GM19043 (cell line): ENCODE results near the gene KDM4C.

Experiments
- ATAC-seq: cut with Tn5 transposase; IDR thresholded peaks from one replicate; pipeline ENCODE4 v1.9.1; 2021; ENCODE audit warnings: low read depth; ENCODE audit not compliant: unreplicated experiment

Gene KDM4C

DNA sequence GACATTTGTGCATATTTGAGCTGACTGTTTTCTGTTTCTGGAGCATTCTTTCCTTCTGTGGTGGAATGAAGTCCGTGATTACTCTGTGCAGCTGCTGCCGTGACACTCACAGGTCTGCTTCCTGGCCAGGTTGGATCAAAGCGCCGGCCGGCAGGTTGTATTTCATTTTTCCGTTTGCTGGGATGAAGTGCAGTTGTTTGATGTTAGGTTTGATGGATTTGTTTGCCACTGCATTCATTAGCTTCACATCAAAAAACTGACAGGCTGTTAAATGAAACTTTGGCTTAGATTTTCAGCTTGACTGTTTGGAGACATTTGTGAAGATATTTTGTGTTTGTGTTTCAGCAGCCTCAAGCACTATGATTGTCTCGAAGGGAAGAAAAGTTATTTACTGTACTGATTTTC is 140.1 kb downstream of the KDM4C start:
- ATAC-seq, result no peak

DNA sequence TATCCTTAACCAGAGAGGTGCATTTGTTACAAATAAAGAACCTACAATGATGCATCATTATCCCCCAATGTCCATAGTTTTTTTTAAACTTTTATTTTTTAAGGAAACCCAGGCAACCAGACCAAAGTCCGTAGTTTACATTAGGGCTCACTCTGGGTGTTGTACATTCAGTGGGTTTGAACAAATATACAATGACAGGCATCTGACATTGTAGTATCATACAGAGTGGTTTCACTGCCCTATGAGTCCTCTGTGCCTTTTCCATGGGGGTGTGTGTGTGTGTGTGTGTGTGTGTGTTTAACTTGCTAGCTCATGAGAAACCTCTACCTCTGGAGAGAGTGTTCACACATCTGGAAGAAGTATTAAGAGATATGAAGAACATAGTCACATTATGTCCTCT is 141.5 kb downstream of the KDM4C start:
- no peak for ATAC-seq

DNA sequence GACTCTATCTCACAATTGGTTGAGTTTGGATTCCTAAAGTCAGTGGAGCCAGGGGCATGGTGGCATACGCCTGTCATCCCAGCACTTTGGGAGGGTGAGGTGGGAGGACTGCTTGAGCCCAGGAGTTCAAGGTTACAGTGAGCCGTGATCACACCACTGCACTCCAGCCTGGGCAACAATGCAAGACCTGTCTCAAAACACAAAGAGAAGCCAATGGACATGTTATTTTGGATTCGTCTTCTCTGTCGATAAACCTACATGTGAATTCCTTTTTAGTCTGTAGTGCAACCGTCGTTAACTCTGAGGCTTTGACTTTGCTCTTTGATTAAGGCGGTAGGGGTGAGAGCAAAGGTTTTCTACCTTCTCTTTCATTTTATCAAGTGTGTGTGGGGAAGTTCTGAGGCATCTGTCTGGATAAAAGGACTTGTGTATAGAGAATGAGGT is 142.7 kb downstream of the KDM4C start:
- no peak for ATAC-seq

DNA sequence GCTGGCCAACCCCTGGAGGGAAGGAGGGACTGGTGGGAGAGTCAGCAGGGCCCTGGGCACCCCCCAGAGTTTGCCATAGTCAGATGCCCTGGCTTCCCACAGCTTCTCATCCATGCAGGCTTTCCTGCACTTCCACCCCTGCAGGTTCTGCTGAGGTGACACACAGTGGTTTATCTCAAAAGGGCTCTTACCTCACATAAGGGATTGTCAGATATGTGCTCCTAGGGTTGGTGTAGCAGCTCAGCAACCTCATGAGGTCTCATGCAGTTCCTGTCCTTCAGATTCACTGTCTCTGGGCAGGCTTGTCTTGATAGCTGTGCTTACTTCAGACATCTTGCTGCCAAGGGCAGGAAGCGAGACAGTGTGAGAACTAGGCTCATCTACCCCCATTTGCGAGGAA is 143.4 kb downstream of the KDM4C start:
- ATAC-seq, result no peak

DNA sequence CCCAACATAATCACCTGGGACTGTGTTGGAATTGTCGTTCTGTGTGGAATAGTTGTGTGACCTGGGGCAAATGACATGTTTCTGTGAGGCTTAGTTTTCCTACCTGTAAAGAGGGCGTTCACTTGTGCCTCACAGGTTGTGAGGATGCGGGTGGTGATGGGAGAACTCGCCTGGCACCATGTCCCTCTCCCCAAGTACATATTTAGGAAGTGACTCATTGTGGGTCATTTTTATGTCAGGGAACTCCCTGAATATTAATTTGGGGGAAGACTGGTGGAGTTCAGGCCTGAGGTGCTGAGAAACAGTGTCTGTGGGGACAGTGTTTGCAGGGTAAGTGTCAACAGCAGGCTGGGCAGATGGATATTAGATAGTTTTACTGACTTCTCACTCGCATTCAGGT is 144.7 kb downstream of the KDM4C start:
- ATAC-seq, result no peak

DNA sequence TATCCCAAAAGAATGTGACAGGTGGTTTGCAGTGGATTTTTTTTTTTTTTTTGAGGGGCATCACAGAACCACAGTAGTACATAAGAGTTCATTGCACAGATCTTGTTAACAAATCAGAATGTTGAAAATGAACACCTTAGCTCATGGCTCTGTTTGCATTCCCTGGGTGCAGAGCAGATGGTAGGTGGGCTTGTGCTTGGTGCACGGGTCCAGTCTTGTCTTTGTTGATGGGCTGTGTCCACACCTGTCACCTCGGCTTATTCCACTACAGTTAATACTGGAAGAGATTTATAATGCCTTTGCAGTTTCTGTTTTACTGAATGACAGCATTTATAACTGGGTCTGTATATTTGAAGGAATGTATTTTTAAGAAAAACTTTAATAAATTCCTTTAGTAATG is 146.6 kb downstream of the KDM4C start:
- ATAC-seq, result no peak

DNA sequence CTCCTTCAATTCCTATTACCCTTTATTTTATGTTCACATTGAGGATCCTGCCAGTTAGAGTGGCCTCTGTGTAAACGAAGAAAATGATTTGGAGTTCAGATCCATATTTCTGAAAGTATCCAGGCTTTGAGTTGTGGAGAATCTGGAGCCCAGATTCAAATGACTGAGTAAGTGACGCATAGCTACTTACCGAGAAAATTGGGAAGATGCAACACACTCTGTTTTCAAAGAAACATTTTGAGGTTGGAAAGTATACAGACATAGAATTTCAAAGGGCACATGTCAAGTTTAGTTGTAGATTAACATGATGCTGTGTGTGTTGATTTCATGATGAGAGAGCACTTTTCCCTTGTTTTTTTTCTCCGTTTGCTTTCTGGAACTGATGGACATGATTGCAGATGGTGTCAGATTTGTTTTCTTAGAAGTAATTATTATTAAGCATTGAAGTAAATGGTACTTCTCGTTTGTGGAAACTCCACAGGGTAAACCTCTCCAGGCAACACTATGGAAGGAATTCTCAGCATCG is 148.1 kb downstream of the KDM4C start:
- no peak for ATAC-seq

DNA sequence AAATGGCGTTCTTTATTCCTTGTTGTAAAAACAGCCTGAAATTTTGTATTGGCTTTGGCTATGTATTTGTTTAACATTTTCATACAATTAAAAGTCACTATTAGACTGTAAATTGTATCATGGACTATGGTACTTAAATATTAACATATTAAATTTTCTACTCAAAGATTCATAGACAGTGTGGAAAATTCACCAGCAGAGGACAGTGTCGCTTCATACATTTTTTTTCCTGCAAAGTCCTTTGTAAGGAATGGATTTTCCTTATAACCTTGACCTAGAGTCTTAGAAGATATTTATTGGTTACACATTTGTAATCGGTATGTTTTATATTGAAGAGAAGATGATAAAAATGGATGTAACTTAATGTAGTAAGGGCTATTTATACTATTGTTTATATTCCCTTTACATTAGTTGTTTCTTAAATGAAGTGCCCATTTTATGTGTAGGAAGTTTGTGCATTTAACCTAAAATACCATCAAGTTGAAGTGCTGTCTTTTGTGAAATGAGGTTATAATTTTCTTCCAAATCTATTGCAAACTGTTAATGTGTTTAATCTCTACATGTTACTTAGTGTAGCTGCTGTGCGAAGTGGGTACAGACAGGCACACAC is 150.1 kb downstream of the KDM4C start:
- ATAC-seq, result no peak

DNA sequence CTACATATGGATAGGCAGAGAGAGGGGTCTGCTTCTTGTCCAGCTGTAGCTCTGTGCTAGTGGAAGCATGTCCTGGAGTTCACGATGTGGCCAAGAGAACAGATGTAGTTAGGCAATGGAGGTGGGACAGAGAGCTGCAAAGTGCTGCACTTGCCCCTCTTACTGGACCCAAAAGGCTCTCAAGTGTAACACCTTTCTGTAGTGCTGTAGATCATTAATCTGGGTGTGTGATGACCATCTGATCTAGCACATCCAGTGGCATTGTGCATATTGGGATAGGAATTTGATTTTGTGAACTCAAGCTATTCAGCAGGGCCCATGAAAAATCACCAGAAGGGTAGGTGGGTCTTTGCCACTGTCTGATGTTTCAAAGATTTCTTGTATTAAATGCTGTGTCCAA is 151.4 kb downstream of the KDM4C start:
- ATAC-seq, result no peak

DNA sequence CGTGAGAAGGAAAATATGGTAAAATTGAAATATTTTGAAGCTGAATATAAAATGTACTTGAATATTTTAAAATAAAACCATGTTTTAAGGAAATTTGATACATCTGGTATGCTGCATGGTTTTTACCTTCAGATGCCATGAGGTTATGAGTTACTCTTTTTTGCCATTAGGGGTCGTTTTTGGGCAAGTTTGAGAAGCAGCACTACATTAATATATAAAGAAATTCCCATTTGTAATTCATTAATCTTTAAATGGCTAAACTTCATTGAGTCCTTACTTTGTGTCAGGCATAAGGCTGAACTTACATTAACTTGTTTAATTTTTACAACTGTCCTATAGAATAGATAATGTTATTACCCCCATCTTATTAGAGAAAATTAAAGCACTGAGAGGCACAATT is 152.3 kb downstream of the KDM4C start:
- ATAC-seq, result no peak

DNA sequence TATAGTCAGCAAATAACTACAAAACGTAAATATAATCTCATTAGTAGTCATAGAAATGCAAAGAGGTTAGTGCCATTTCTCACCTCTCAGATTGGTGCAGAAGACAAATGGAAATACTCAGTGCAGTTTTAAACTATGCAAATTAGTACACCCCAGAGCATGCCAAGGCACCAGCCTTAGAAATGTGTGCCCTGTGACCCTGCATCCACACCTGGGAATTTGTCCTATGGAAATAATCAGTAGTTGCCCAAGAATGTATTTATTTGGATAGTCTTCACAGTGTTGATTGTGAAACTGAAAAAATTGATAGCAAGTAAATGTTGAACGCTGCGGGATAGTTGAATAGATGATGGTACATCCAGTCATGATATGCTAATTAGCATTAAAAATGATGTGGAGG is 152.7 kb downstream of the KDM4C start:
- no peak for ATAC-seq

DNA sequence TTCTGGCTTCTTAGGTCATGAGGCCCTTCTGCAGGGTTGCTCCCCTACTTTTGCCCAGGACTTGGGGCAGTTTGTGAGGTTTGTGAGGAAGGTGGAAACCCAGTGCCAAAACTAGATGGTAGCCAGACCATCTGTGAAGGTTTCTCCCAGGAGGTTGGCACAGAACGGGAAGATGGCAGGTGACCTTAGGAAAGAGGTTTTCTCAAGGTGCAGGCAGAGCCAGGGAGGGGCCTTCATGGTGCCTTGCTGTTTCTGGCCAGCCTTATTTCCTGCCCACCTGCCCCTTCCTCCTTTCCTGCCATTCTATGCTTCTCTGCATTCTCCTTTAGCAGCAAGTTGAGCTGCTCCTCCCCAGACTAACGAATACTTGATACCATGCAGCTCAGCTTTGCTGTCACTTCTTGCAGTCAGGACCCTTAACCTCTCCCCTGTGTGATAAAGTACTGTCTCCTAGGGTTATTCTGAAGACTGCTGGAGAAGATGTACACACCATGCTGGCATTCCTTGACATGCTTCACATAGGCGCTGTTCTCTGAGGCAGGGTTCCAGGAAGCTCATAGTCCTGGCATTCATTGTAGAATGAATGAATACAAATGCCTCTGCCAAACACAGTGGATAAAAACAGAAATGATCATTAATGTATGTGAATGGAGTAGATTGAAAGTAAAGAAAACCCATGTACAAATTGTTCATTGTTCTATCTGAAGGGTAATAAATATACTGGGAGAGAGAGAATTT is 154.3 kb downstream of the KDM4C start:
- no peak for ATAC-seq

DNA sequence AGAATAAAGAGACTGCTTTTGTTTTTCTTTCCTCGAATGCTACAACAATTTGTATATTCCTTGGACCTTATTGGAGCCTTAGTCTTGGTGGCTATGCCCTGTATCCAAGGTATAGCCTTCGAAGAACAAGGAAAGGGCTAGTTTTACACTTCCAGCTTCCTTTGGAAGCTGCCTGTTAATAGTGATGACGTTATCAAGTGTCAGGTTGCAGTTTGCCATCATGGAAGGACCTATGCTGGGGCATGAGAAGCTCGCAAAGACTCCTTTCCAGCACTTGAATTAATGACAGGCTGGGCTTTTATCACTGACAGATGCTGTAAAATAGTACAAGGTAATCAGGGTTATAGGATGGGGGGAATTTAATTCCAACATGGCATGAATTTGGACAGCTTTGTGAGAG is 157.9 kb downstream of the KDM4C start:
- ATAC-seq, result no peak

DNA sequence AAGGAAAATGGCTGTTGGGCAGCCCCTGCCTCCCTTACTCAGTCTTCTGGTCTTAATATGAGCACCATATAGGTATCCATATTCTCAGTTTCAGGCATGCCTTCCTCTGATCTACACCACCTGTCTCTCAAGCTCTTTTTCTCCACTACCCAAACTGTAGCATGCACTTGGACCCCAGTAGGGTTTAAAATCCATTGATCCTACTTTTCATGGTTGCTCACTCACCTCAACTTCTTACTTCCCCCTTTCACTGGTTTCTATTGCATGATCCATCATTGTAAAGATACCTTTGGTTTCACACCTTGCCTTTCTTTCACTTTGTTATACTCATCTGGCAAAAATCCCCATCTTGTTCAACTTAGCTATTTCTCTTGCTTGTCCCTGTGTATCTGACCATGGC is 159.4 kb downstream of the KDM4C start:
- ATAC-seq, result peak; percentile 78

DNA sequence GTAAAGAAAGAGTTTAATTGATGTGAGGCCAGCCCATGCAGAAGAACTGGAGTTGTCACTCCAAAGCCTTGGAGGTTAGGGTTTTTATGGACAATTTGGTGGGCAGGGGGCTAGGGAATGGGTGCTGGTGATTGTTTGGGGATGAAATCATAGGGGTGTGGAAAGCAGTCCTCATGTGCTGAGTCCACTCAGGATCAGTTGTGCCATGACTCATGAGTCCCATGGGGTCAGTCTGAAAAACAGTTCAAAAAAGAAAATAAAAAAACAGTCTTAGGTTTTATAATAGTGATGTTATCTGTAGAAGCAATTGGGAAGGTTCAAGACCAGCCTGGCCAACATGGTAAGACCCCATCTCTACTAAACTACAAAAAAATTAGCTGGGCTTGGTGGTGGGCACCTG is 162.3 kb downstream of the KDM4C start:
- no peak for ATAC-seq

DNA sequence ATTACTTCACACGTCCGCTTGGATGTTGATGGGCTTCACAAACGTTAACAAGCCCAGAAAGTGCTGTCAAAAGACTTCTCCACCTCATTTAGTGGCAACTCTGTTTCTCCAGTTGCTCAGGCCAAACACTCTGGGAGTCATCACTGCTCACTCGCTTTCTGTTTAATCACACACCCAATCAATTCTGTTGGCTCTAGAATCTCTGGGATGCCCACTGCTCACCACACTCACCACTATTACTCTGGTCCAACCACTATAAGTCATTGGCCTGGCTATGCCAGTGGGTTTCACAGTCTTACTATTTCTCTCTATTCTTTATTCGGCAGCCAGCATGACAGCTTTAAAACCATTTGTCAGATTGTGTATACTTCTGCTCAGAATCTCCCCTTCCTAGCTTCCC is 163.5 kb downstream of the KDM4C start:
- no peak for ATAC-seq

DNA sequence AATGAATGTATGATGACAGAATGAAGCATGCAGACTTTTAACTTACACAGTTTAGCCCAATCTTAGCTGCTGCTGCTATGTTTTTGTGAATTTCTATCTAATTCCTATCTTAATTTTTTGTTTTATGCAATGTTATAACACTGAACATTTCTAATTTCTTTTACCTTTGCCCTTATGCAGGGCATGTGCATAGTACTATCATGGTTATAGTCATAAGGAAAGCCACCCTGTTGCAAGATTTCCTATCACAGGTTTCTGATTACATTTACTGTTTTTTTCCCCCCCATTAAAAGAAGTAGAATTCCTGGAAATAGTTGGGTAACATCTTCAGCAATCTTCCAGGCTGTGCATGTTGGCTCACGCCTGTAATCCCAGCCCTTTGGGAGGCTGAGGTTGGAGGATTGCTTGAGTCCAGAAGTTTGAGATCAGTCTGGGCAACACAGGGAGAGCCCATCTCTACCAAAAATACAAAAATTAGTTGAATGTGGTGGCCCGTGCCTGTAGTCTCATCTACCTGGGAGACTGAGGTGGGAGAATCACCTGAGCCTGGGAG is 164.4 kb downstream of the KDM4C start:
- ATAC-seq, result no peak

DNA sequence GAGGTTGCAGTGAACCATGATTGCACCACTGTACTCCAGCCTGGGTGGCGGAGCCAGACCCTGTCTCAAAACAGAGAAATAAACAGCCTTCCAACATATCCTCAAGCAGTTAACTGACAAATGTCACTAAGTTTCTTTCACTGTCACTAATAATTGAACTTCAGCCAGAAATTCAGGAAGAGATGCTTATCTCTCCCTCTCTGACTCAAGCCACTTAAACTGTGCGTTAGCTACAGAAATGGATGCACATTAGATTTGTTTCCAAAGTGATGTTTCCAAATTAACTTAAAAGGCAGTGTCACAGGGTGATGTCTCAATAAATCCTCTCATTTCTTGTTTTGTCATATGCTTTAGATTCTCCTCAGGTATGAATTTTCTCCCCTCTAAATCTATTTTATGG is 164.9 kb downstream of the KDM4C start:
- ATAC-seq, result no peak

DNA sequence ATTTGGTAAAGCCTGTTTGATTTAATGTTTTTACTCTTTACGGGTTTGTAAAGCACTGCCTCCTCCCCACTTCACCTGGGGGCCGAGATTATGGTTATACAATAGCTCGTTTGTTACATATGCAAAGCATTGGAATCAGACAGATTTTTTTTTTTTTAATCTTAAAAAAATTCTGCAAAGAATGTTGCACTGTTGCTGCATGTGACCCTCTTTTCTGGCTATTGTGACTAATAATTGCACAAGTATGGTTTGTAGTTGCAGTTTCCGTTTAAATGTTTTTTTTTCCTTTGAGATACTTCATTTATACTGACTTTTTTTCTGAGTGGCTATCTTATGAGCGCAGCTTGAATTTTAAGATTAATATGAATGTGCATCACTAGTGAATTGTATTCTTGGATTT is 165.3 kb downstream of the KDM4C start:
- ATAC-seq, result no peak

DNA sequence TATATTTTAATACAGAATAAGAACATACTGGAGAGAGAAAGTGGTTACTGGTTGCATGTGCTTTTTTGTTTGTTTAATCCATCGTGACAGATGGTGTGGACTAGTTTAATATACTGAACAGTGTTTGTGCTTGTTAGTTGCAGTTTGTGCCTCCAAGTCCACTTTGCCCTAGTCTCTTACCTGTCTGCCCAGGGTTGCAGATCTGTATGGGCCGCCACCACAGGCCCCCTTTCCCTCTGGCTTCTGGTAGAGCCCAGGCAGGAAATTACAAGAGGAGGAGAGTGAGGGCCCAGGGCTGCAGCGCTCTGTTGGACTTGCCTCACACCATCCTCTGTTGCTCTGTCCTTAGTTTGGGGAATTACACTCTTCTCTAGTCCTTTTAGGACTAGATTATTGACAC is 166.4 kb downstream of the KDM4C start:
- ATAC-seq, result no peak

DNA sequence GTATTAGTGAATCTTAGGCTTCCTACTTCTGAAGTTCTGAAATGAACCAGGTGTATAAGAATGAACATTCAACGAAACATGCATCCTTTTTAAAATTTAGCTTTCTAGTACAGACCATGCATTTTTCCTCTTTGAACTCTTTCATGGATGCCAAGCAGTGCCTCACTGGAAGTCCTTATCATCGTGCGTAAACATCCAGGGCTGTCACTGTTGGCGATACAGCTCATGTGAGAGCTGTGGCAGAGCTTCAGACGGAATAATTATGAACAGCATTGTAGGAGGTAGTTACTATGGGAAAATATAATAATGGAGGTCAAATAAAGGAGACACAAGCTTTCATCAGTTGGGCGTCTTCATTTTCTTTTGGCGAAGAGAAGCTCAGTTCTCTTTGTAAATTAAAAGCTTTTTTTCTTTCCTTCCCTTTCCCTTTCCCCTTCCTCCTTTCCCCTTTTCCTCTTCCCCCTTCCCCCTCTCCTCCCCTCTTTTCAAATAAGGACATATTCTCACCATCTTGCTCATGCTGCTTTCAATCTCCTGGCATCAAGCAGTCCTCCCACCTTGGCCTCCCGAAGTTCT is 167.3 kb downstream of the KDM4C start:
- ATAC-seq, result no peak

DNA sequence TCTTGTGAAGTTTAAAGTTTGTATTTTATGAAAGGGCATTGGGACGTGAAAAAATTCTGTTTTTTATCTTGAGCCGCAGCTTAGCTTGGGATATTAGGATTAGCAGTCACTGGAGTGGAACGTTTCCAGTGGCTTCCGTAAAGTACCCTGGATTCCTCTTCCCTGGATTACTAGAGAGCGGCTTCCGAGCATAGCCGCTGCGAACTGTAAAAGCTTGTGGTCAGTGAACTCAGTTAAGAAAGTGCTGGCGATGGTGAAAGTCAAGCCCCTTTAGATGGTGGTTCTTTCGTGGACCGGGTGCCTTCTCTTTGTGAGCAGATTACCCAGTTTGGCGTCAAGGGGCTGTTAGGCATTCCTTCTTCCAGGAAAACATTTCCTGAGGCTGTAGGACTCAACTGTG is 168.1 kb downstream of the KDM4C start:
- ATAC-seq, result no peak
